Endodermal cell (in vitro differentiated cells): ENCODE results near the gene RPRD1A. TPM values are rescaled to one million over a fixed set of nuclear protein-coding genes. Genes with fewer than 3 reads are reported as not detected.

Experiments used
- DNase-seq: peaks from one replicate; pipeline ENCODE4 v3.0.0-alpha.2; 2017
- H3K27ac ChIP-seq: 2 replicates; pipeline ENCODE4 v1.5.1; 2013; ENCODE audit warnings: mild to moderate bottlenecking, low read depth, low read length, moderate library complexity
- H3K27me3 ChIP-seq: 2 replicates; pipeline ENCODE4 v1.6.1; 2013; ENCODE audit warnings: mild to moderate bottlenecking, low read length, moderate library complexity; ENCODE audit not compliant: insufficient read depth, control insufficient read depth, poor library complexity, severe bottlenecking
- H3K36me3 ChIP-seq: 2 replicates; pipeline ENCODE4 v1.7.0; 2013; ENCODE audit warnings: mild to moderate bottlenecking, low read length, moderate library complexity; ENCODE audit not compliant: control insufficient read depth, insufficient read depth
- H3K4me1 ChIP-seq: one replicate; pipeline ENCODE4 v1.7.0; 2013; ENCODE audit warnings: low read length; ENCODE audit not compliant: control insufficient read depth, insufficient read depth
- H3K4me3 ChIP-seq: 2 replicates; pipeline ENCODE4 v1.5.1; 2013; ENCODE audit warnings: mild to moderate bottlenecking, low read length, moderate library complexity
- H3K9ac ChIP-seq: 2 replicates; pipeline ENCODE4 v1.6.1; 2013; ENCODE audit warnings: mild to moderate bottlenecking, low read length, moderate library complexity; ENCODE audit not compliant: poor library complexity, severe bottlenecking; ENCODE audit errors: extremely low read depth
- H3K9me3 ChIP-seq: 2 replicates; pipeline ENCODE4 v1.6.1; 2013; ENCODE audit warnings: mild to moderate bottlenecking, low read length, moderate library complexity; ENCODE audit not compliant: control insufficient read depth
- H3K27ac Mint-ChIP-seq: 2 replicates; pipeline ENCODE4 v1.8.0; 2020; ENCODE audit warnings: mixed read lengths
- H3K27me3 Mint-ChIP-seq: 2 replicates; pipeline ENCODE4 v1.8.0; 2021; ENCODE audit warnings: mild to moderate bottlenecking, mixed read lengths; ENCODE audit not compliant: insufficient read depth
- H3K36me3 Mint-ChIP-seq: 2 replicates; pipeline ENCODE4 v1.8.0; 2020; ENCODE audit warnings: low read depth, mixed read lengths
- H3K4me1 Mint-ChIP-seq: 2 replicates; pipeline ENCODE4 v1.8.0; 2020; ENCODE audit warnings: mixed read lengths
- H3K4me3 Mint-ChIP-seq: 2 replicates; pipeline ENCODE4 v1.8.0; 2020; ENCODE audit warnings: mild to moderate bottlenecking, moderate library complexity, mixed read lengths
- H3K9me3 Mint-ChIP-seq: 2 replicates; pipeline ENCODE4 v1.8.0; 2020; ENCODE audit warnings: mild to moderate bottlenecking, mixed read lengths
- CTCF ChIP-seq: fragments of 200-600 bp; sonication (generic); conservative IDR thresholded peaks from 2 replicates; pipeline ENCODE4 v1.5.0; 2021; ENCODE audit warnings: antibody characterized with exemption, mild to moderate bottlenecking
- WGBS, 2 experiments: methylation state at CpG; one replicate each; pipeline versions ENCODE4 v1.1.5 to v1.1.7; 2013; ENCODE audit warnings: missing lambda C conversion rate in 2 of 2, mixed read lengths in 1 of 2; ENCODE audit not compliant: insufficient coverage in 1 of 2, insufficient read length in 1 of 2; 5-methylcytosine and 5-hydroxymethylcytosine counted together
- total RNA-seq, 2 donors: library from RNA; stranded (reverse); fragmentation: NEBNext Ultra II Directional in 1 of 2; extraction: Animal tissue kit (Norgen Biotek cat#: 25700) in 1 of 2; gene quantifications; 2 replicates in 1 of 2; 3 replicates in 1 of 2; pipeline ENCODE4 v1.2.1, GENCODE V29; 2021

Gene RPRD1A
- total RNA-seq, 2 donors from 2014 or later = 90.5 to 97.7 TPM

DNA sequence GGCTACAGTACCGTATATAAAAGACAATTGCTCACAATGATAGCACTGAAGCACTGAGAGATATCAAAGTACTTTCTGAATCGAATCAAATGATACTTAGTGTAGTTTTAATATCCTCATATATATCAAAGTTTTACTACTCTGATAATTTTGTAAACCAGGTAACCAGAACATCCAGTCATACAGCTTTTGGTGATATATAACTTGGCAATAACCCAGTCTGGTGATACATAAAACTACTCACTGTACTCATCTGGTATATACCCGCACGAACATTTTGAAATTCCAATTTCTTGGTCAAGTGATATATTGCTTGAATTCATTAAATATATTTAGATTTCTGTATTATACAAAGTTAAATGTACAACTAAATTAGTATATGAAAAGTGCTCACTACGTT lies 41.2 kb upstream of the RPRD1A start:
- Mint-ChIP-seq H3K27ac (no peak overlapping the region), H3K4me1 (no peaks in the 10 kb centered on the region), H3K27me3 (no peaks in the 10 kb centered on the region), H3K36me3 (peaks cover 37% of the 10 kb centered on the region), H3K9me3 (peaks cover 2% of the 10 kb centered on the region), H3K4me3 (no peak overlapping the region)
- Histone ChIP-seq H3K4me3 (no peak overlapping the region), H3K9me3 (no peaks in the 10 kb centered on the region), H3K36me3 (peaks cover 60% of the 10 kb centered on the region), H3K27ac (no peak overlapping the region), H3K4me1 (no peaks in the 10 kb centered on the region), H3K27me3 (no peaks in the 10 kb centered on the region), H3K9ac (no peak overlapping the region)
- DNase-seq = no peak
- WGBS, 2 experiments = 90% methylated on average over 4 of the region's 5 CpGs; no CpG with 5 or more reads in 1 of the 2 experiments
- no peak for TF ChIP-seq CTCF

- peaks cover 3% of the 10 kb centered on the region for H3K9me3 Mint-ChIP-seq
- no peak for DNase-seq
- Histone ChIP-seq H3K4me1 (no peaks in the 10 kb centered on the region), H3K27me3 (no peaks in the 10 kb centered on the region), H3K27ac (no peak overlapping the region), H3K36me3 (peaks cover 56% of the 10 kb centered on the region), H3K9me3 (no peaks in the 10 kb centered on the region), H3K9ac (no peak overlapping the region), H3K4me3 (no peak overlapping the region)
- no peak overlapping the region for H3K27ac Mint-ChIP-seq
- no peaks in the 10 kb centered on the region for H3K4me1 Mint-ChIP-seq
- no peaks in the 10 kb centered on the region for H3K27me3 Mint-ChIP-seq
- H3K4me3 Mint-ChIP-seq = no peak overlapping the region
- peaks cover 35% of the 10 kb centered on the region for H3K36me3 Mint-ChIP-seq
- TF ChIP-seq CTCF = no peak
- 7% methylated on average over 1 of the region's 2 CpGs; no CpG with 5 or more reads in 1 of the 2 experiments for WGBS, 2 experiments
Measured at GRCh38 chr18:36108196-36108595, 40.8 kb upstream of the RPRD1A start.

GRCh38 chr18:36107477-36107876 lies 40.1 kb upstream of the RPRD1A start:
- H3K9me3 ChIP-seq = peaks cover under 1% of the 10 kb centered on the region
- peaks cover 28% of the 10 kb centered on the region for H3K36me3 Mint-ChIP-seq
- no peak overlapping the region for H3K4me3 ChIP-seq
- no peak overlapping the region for H3K4me3 Mint-ChIP-seq
- no peaks in the 10 kb centered on the region for H3K4me1 ChIP-seq
- no peaks in the 10 kb centered on the region for H3K27me3 ChIP-seq
- no peak for DNase-seq
- H3K4me1 Mint-ChIP-seq = no peaks in the 10 kb centered on the region
- H3K27ac Mint-ChIP-seq = no peak overlapping the region
- no peak overlapping the region for H3K9ac ChIP-seq
- H3K36me3 ChIP-seq = peaks cover 49% of the 10 kb centered on the region
- no peaks in the 10 kb centered on the region for H3K27me3 Mint-ChIP-seq
- TF ChIP-seq CTCF = no peak
- peaks cover 3% of the 10 kb centered on the region for H3K9me3 Mint-ChIP-seq
- no peak overlapping the region for H3K27ac ChIP-seq
